GM10266 (cell line): ENCODE data around the gene LBH.

Experiments
- DNase-seq: peaks from one replicate; pipeline ENCODE4 v3.0.0; 2012; ENCODE audit errors: extremely low spot score
- CTCF ChIP-seq: IDR thresholded peaks from 2 replicates; pipeline ENCODE4 v1.5.1; 2012; ENCODE audit warnings: mild to moderate bottlenecking, low read depth; ENCODE audit not compliant: control insufficient read depth, insufficient read depth; ENCODE audit errors: missing control alignments

LBH gene

DNA sequence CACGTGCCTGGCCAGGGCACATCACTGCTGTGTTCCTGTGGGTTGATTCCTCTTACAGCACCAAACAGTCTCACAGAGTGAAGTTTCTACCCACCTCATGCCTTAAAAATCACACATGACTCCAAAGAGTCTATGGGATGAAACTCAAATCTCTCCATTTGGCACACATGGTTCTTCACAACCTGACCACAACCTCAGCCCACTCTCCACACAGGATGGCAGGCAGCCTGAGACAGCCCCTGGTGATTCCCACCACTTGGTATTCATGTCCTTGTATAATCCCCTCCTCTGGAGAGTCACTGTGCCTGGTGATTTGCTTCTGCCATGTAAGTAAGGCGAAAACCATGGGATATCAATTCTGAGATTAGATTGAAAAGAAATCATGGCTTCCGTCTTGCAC lies 46.2 kb downstream of the LBH start:
- TF ChIP-seq CTCF, result no peak
- no peak for DNase-seq

GRCh38 chr2:30278419-30278818 lies 47.1 kb downstream of the LBH start:
- no peak for DNase-seq
- no peak for TF ChIP-seq CTCF

DNA sequence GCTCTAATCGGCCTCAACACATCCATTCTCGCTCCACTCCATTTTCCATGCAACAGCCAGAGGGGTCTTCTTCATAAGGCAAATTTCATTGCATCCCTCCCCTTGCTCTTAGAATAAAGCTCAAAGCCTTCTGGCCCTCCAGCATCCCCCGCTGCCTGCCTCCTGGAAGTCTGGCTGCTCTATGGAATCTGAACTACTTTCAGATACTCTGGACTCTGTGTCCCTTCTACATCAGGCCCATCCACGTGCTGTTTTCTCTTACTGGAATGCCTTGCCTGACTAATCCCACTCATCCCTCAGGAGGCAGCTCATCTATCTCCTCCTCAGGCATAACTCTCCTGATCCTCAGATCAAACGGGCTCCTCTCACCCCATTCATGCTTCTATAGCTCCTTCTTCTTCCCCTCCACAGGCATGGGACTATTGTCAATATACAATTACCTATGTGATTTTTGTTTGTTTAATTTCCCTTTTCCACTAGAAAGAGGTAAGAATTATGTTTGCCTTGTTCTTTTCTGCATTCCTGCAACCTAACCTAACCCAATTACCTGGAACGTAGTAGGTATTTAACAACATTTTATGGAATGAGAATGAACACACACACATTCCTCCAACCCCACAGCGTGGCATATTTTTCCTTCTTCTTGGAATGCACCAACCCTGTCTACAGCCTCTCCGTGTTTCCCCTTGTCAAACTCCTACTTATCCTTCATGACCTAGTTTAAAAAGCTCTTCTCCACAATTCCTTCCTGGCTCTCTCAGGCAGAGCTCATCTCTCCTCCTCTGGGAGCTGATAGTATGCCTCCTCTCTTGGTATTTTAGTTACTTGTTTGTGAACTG lies 49.5 kb downstream of the LBH start:
- no peak for DNase-seq
- TF ChIP-seq CTCF, result no peak

DNA sequence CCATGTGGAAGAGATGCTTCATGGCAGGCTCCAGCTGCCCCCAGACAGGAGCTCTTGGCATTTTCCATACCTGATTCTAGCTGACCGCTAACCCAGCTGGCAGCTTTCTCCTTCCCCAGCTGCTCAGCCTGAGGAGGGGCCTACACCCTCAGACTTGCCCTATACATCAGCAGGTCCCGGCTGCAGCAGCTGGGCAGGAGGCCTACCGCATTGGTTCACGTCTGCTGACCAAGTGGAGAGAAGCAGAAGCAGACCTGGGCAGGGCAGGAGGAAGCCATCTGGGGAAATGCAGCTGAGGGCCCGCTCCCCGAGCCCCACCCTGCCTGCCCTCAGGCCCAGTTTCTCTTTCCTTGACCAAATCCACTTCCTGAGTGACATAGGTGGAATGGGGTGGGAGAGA lies 50.7 kb downstream of the LBH start:
- DNase-seq, result no peak
- no peak for TF ChIP-seq CTCF

DNA sequence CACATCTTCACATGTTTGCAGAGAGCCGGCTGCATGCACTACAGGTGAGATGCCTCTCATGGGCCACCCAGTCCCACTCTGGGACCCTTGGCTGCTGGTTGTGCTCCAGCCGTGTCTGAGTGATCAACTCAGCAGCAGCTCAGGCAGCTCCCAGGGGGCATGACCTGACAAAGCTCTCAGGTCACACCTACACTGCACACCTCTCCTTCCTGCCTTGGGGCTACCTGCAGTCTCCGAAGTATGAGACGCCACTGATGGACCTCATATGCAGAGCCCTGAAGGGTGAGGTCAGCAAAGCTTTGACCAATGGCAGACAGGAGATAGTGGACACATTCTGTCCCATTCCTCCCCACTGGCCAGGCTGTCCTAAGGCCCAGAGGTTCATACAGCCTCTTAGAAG lies 51.4 kb downstream of the LBH start:
- no peak for TF ChIP-seq CTCF
- DNase-seq, result no peak

- TF ChIP-seq CTCF, result no peak
Measured at GRCh38 chr2:30283931-30284565, 52.7 kb downstream of the LBH start.

GRCh38 chr2:30285758-30286157 lies 54.4 kb downstream of the LBH start:
- no peak for DNase-seq
- no peak for TF ChIP-seq CTCF

More at GRCh38 chr2:30283931-30284565, 52.7 kb downstream of the LBH start:
- DNase-seq, result no peak
